NCI-H1105 (cell line): Measurements from ENCODE around the gene LONP2.

Experiments used
- DNase-seq: peaks from one replicate; lab custom pipeline; 2025; lab: John Stamatoyannopoulos, UW

Gene LONP2

DNA sequence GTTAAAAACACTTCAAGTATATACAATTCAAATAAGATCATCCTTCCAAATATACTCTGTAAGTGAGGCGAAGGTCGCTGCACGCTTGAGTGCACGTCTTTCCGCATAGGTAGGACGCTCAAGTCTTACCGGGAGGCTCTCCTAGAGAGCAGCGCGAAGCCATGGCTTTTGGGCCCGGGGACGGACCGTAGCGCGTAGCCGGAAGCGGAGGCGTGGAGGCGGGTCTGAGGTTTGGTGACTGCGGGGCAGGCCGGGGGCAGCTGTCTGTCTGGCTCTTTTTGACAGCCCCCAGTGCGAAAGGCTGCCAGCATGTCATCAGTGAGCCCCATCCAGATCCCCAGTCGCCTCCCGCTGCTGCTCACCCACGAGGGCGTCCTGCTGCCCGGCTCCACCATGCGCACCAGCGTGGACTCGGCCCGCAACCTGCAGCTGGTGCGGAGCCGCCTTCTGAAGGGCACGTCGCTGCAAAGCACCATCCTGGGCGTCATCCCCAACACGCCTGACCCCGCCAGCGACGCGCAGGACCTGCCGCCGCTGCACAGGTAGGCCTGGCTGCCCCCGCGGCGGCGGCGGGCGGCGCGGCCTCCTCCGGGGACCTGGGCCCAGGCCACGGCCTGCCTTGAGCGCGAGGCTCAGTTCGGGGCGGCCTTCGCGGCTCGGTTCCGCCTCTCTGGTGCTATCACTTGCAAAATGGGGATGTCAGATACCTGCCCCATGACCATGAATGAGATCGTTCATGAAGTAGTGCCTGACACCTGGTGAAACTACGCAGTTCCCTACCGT, at the start of gene LONP2:
Gene LONP2, plus strand, starts transcription at position 221 of the 783 bp plus-strand sequence. Its CDS starts 89 bp downstream, at position 310.
- peak; percentile 96 for DNase-seq

GRCh38 chr16:48194828-48195556, 49.1 kb upstream of the LONP2 start:
- DNase-seq: peak; percentile 89

DNA sequence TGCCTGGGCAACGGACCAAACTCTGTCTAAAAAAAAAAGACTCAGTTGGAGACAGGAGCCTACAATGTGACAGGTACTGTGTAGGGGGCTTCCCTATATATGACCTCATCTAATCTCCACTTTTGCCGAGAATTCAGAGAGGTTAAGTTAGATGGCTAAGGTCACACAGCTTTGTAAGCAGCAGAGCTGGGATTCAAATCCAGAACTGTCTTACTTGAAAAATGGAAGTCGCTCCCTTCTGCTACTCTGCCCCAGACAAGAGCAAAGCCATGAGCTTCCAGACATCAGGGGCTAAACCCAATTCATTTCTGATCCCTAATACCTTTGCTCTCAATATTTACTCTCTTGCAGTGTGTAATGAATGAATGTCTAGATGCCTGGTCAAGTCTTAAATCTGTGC, 46.8 kb upstream of the LONP2 start:
- DNase-seq: no peak

GRCh38 chr16:48201515-48202201, 42.4 kb upstream of the LONP2 start:
- DNase-seq: no peak

DNA sequence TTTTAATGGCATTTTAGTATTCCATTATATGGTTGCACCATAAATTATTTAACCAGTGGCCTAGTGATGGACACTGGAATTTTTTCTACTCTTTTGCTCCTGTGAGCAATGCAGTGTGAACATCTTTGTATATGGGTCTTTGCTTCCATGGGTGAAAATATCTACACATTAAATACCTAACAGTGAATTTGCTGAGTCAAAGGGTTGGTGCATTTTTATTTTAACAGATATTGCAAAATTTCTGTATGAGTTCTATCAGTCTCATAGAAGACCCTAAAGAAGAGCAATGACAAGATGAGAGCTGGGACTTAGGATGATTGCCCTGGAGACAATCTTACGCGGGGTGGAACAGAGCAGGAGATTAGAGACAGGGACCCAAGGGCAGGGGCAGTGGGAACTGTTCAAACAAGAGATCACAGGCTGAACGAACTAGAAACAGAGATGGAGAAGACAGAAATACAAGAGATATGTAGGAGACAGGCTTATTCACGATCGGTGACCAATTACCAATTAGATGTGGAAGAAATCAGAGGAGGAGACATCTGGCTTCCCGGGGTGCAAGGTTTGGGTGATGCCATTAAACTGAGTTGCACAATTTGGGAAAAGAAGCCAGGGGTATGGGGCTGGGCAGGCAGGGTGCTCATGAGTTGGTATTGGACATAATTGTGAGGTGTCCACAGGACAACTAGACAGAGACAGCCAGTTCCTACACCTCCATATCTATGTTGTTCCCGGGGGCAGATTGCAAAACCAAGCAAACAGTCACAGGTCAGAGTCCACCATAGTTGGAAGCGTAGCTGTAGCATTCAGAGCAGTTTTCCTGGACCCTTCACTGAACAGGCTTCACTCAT, 39.9 kb upstream of the LONP2 start:
- DNase-seq: no peak

DNA sequence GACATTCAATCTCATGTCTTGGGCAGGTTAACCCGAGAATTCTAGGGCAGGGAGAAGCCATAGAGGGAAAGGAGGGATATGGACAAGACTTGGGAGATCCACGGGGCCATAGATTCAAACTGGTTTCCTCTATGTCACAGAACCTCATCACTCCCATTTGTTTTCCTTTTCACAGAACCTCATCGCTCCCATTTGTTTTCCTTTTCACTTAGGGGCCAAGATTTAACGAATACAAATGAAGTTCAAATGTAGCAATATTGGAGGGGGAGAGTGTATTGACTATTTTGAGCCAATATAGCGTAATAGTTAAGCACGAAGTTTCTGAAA, 39.3 kb upstream of the LONP2 start:
- DNase-seq: no peak

GRCh38 chr16:48206594-48207242, 37.4 kb upstream of the LONP2 start:
- no peak for DNase-seq

GRCh38 chr16:48210747-48211146, 33.4 kb upstream of the LONP2 start:
- DNase-seq: no peak

DNA sequence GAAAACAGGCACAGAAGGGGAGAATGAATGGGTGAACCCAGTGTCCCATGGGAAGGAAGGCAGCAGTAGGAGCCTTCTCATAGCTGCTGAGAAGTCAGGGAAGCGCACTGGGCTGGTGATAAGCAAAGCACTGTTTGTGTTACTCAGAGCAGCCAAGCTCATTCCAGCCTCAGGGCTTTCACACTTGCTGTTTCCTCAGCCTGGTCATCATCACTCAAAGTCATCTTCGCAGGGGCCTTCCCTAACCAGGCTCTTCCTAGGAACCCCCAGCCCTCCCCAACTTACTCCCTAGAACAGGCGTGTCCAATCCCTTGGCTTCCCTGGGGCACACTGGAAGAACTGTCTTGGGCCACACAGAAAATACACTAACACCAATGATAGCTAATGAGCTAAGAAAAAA, 32.1 kb upstream of the LONP2 start:
- no peak for DNase-seq

DNA sequence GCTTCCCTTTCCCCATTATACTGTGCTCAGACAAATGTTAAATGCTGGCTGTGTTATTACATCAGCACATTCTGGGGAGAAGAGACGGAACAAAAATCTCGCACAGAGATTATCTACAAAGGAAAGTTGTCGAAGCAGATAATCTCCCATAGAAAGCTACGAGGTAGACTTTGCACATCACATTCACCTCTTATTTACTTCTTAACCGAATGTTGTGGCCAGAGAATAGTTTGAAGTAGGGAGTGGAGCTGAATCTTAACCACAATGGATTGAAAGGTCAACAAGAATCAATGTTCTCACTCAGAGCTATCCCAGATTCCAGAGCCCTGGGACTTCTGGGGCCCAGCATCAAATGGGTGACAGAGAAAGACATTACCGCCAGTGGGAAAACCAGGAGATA, 28.4 kb upstream of the LONP2 start:
- no peak for DNase-seq

GRCh38 chr16:48217708-48218107, 26.4 kb upstream of the LONP2 start:
- DNase-seq: no peak

- no peak for DNase-seq
These were observed 25.6 kb upstream of the LONP2 start for GRCh38 chr16:48218473-48218872.

- DNase-seq: no peak
These were observed 23.2 kb upstream of the LONP2 start for GRCh38 chr16:48220891-48221290.

DNA sequence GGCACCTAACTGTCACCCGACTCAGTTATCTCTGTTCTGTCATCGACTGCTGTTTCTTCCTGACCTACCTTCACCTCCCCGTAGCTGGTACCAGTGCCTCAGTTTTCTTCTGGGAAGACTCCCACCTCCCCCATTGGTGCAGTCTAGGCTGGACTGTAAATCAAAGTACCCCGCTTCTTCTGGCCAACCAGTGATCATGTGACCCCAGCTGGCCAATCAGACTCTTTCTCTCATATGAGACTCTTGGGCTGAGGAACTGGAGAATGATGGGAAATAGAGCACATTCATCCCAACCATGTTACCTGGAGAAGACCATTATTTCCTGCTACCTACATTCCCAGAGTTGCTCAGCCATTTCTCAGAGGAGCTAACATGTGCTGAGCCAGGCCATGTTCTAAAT, 20.6 kb upstream of the LONP2 start:
- DNase-seq: no peak

GRCh38 chr16:48225456-48225855, 18.6 kb upstream of the LONP2 start:
- DNase-seq: no peak

DNA sequence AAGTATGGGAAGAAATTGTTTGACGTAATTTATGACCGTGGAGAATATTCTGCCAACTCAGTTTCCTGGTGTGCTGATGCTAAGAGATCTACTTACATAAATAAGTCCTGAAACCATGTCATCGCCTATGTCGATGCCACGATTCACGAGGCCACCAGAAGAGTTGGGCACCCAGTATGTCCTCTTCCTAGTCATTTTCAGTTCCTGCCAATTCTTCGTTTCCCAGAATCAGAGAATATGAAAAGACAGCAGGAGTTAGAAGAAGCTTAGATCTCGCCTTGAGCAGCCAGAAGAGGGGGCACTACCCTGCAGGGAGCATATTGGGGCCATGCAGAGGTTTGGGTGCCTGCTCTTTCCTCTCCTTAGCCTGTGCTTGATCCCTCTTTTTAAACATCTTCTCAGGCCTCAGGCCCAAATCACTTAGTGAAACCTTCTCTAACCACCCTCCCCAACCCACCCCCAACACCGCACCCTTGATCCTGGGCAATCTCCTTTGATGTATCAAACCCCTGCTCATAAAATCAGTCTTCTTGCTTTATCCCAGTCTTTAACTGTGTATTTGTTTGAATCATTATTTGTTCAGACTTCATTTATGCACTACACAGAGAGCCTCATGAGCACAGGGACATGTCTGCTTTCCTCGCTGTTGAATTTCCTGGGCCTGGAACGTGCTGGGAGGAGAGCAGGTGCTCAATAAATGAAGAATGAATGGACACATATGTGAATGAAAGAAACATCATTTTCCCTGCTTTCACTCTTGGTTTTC, 12.2 kb upstream of the LONP2 start:
- peak; percentile 10 for DNase-seq

GRCh38 chr16:48232493-48233040, 11.5 kb upstream of the LONP2 start:
- no peak for DNase-seq

- no peak for DNase-seq
These were observed 9.5 kb upstream of the LONP2 start for GRCh38 chr16:48234630-48235029.

GRCh38 chr16:48235058-48235555, 9.0 kb upstream of the LONP2 start:
- DNase-seq: no peak

- no peak for DNase-seq
These were observed 8.5 kb upstream of the LONP2 start for GRCh38 chr16:48235556-48236136.
